Neural progenitor cell (in vitro differentiated cells): ENCODE measurements around the gene ZNF148. TPM values are rescaled to one million over a fixed set of nuclear protein-coding genes. Genes with fewer than 3 reads are reported as not detected.
A peak's percentile ranks its signal among the peaks of the same experiment; 100 is the strongest.
"Not testable (repeated sequence)": the region's sequence is repeated elsewhere in the genome, so short reads cannot be mapped to it uniquely, and the experiment has no call there.

Experiments used
- DNase-seq: peaks from one replicate; pipeline ENCODE4 v3.0.0-alpha.2; 2016; ENCODE audit warnings: low spot score
- H2AFZ ChIP-seq: fragments of 200-600 bp; sonication (generic); replicated peaks from 2 replicates; pipeline ENCODE4 v1.6.1; 2016; ENCODE audit warnings: antibody characterized with exemption
- H3F3A ChIP-seq: fragments of 200-600 bp; sonication (generic); 2 replicates; pipeline ENCODE4 v1.6.1; 2016; ENCODE audit warnings: antibody characterized with exemption, low read depth
- H3K27ac ChIP-seq: fragments of 200-600 bp; sonication (generic); 2 replicates; pipeline ENCODE4 v1.5.1; 2016; ENCODE audit warnings: mild to moderate bottlenecking
- H3K27me3 ChIP-seq: fragments of 200-600 bp; sonication (generic); 2 replicates; pipeline ENCODE4 v1.6.1; 2016; ENCODE audit warnings: mild to moderate bottlenecking, moderate library complexity
- H3K36me3 ChIP-seq: fragments of 200-600 bp; sonication (generic); 2 replicates; pipeline ENCODE4 v1.5.1; 2016
- H3K4me1 ChIP-seq: fragments of 200-600 bp; sonication (generic); 2 replicates; pipeline ENCODE4 v1.6.1; 2016; ENCODE audit warnings: mixed run types
- H3K4me2 ChIP-seq: fragments of 200-600 bp; sonication (generic); 2 replicates; pipeline ENCODE4 v1.6.1; 2016
- H3K4me3 ChIP-seq: fragments of 200-600 bp; sonication (generic); 2 replicates; pipeline ENCODE4 v1.5.1; 2016
- H3K79me2 ChIP-seq: fragments of 200-600 bp; sonication (generic); 2 replicates; pipeline ENCODE4 v1.6.1; 2016; ENCODE audit warnings: low read depth
- H3K9ac ChIP-seq: fragments of 200-600 bp; sonication (generic); 2 replicates; pipeline ENCODE4 v1.6.1; 2016
- H3K9me3 ChIP-seq: fragments of 200-600 bp; sonication (generic); 2 replicates; pipeline ENCODE4 v1.5.1; 2016; ENCODE audit warnings: low read depth
- H4K20me1 ChIP-seq: fragments of 200-600 bp; sonication (generic); 2 replicates; pipeline ENCODE4 v1.6.1; 2016; ENCODE audit warnings: low read depth
- H3K27ac Mint-ChIP-seq: 3 replicates; pipeline ENCODE4 v1.8.0; 2021; ENCODE audit warnings: mixed read lengths
- H3K27me3 Mint-ChIP-seq: 2 replicates; pipeline ENCODE4 v1.8.0; 2022; ENCODE audit warnings: low read depth, mild to moderate bottlenecking, inconsistent platforms, moderate library complexity, mixed read lengths; ENCODE audit not compliant: insufficient read depth
- H3K36me3 Mint-ChIP-seq: 3 replicates; pipeline ENCODE4 v1.8.0; 2021; ENCODE audit warnings: mixed read lengths
- H3K4me1 Mint-ChIP-seq: 3 replicates; pipeline ENCODE4 v1.8.0; 2021; ENCODE audit warnings: mixed read lengths
- H3K4me3 Mint-ChIP-seq: 3 replicates; pipeline ENCODE4 v1.8.0; 2021; ENCODE audit warnings: mild to moderate bottlenecking, moderate library complexity, mixed read lengths
- H3K9me3 Mint-ChIP-seq: 3 replicates; pipeline ENCODE4 v1.8.0; 2020; ENCODE audit warnings: mixed read lengths
- CTCF ChIP-seq: fragments of 200-600 bp; sonication (generic); IDR thresholded peaks from 2 replicates; pipeline ENCODE4 v1.5.1; 2017; ENCODE audit warnings: antibody characterized with exemption, mild to moderate bottlenecking
- EZH2 ChIP-seq: fragments of 200-600 bp; sonication (generic); IDR thresholded peaks from 2 replicates; pipeline ENCODE4 v1.6.1; 2017; ENCODE audit warnings: antibody characterized with exemption, mild to moderate bottlenecking, moderate library complexity
- EZH2phosphoT487 ChIP-seq: fragments of 200-600 bp; sonication (generic); IDR thresholded peaks from 2 replicates; pipeline ENCODE4 v1.6.1; 2017; ENCODE audit warnings: antibody characterized with exemption
- total RNA-seq: library from RNA; depleted of rRNA; stranded (reverse); fragments of >200 nt; gene quantifications from 2 replicates; pipeline ENCODE4 v1.2.3, GENCODE V29; 2015; ENCODE audit warnings: low replicate concordance

The ZNF148 gene
- total RNA-seq, 1 donor from 2014 or later, result 37.1 TPM

- no peak overlapping the region for H3K9ac ChIP-seq
- H3F3A ChIP-seq, result no peaks in the 10 kb centered on the region
- Mint-ChIP-seq H3K27me3 (peaks cover 3% of the 10 kb centered on the region), H3K36me3 (peaks cover 1% of the 10 kb centered on the region), H3K9me3 (no peaks in the 10 kb centered on the region), H3K27ac (no peak overlapping the region), H3K4me3 (no peak overlapping the region), H3K4me1 (peaks cover 3% of the 10 kb centered on the region)
- no peaks in the 10 kb centered on the region for H4K20me1 ChIP-seq
- H3K4me1 ChIP-seq, result no peaks in the 10 kb centered on the region
- H3K4me2 ChIP-seq, result no peak overlapping the region
- H3K27ac ChIP-seq, result no peak overlapping the region
- H2AFZ ChIP-seq, result no peak overlapping the region
- no peak overlapping the region for H3K4me3 ChIP-seq
- H3K27me3 ChIP-seq, result no peaks in the 10 kb centered on the region
- H3K9me3 ChIP-seq, result no peaks in the 10 kb centered on the region
- H3K36me3 ChIP-seq, result no peaks in the 10 kb centered on the region
- TF ChIP-seq CTCF (no peak), EZH2phosphoT487 (no peak), EZH2 (no peak)
- H3K79me2 ChIP-seq, result no peaks in the 10 kb centered on the region
- DNase-seq, result no peak
Measured at GRCh38 chr3:125395091-125395490, 20.0 kb upstream of the ZNF148 start.

- no peaks in the 10 kb centered on the region for H3K27me3 ChIP-seq
- no peak overlapping the region for H3K4me3 ChIP-seq
- no peaks in the 10 kb centered on the region for H3K9me3 Mint-ChIP-seq
- peak overlapping the region; percentile 37 for H2AFZ ChIP-seq
- H3K9ac ChIP-seq, result no peak overlapping the region
- H3K79me2 ChIP-seq, result no peaks in the 10 kb centered on the region
- H3K27me3 Mint-ChIP-seq, result peaks cover 3% of the 10 kb centered on the region
- H3K4me2 ChIP-seq, result no peak overlapping the region
- no peaks in the 10 kb centered on the region for H3K9me3 ChIP-seq
- H3K27ac ChIP-seq, result no peak overlapping the region
- H3F3A ChIP-seq, result peaks cover 6% of the 10 kb centered on the region
- H3K4me1 ChIP-seq, result peaks cover 3% of the 10 kb centered on the region
- H3K36me3 Mint-ChIP-seq, result peaks cover 1% of the 10 kb centered on the region
- TF ChIP-seq EZH2, result no peak
- no peak for TF ChIP-seq EZH2phosphoT487
- no peak for TF ChIP-seq CTCF
- H4K20me1 ChIP-seq, result no peaks in the 10 kb centered on the region
- no peak for DNase-seq
- H3K36me3 ChIP-seq, result no peaks in the 10 kb centered on the region
- no peak overlapping the region for H3K27ac Mint-ChIP-seq
- H3K4me3 Mint-ChIP-seq, result no peak overlapping the region
- peaks cover 2% of the 10 kb centered on the region for H3K4me1 Mint-ChIP-seq
Measured at GRCh38 chr3:125394406-125394805, 19.3 kb upstream of the ZNF148 start.

- Histone ChIP-seq H3K9ac (no peak overlapping the region), H3K79me2 (no peaks in the 10 kb centered on the region), H4K20me1 (no peaks in the 10 kb centered on the region), H3K27ac (no peak overlapping the region), H3K4me1 (peaks cover 24% of the 10 kb centered on the region), H3K4me2 (peak overlapping the region; percentile 27), H3F3A (peaks cover 25% of the 10 kb centered on the region), H3K36me3 (no peaks in the 10 kb centered on the region), H3K27me3 (no peaks in the 10 kb centered on the region), H2AFZ (no peak overlapping the region), H3K4me3 (no peak overlapping the region), H3K9me3 (no peaks in the 10 kb centered on the region)
- no peaks in the 10 kb centered on the region for H3K36me3 Mint-ChIP-seq
- no peak overlapping the region for H3K27ac Mint-ChIP-seq
- TF ChIP-seq EZH2phosphoT487 (no peak), EZH2 (no peak), CTCF (no peak)
- no peak overlapping the region for H3K4me3 Mint-ChIP-seq
- peaks cover 12% of the 10 kb centered on the region for H3K4me1 Mint-ChIP-seq
- DNase-seq, result no peak
- H3K9me3 Mint-ChIP-seq, result no peaks in the 10 kb centered on the region
- H3K27me3 Mint-ChIP-seq, result no peaks in the 10 kb centered on the region
Measured at GRCh38 chr3:125389282-125389681, 14.2 kb upstream of the ZNF148 start.

- H2AFZ ChIP-seq, DNase-seq, H3K27ac ChIP-seq, H3K9me3 Mint-ChIP-seq, H4K20me1 ChIP-seq, H3K27me3 ChIP-seq, H3K9ac ChIP-seq, H3K4me3 ChIP-seq, H3K27ac Mint-ChIP-seq, H3K36me3 Mint-ChIP-seq, H3K79me2 ChIP-seq, H3K9me3 ChIP-seq, H3K36me3 ChIP-seq, H3K4me2 ChIP-seq, H3K4me3 Mint-ChIP-seq, H3K27me3 Mint-ChIP-seq: not testable (repeated sequence)
- peaks cover 25% of the 10 kb centered on the region for H3F3A ChIP-seq
- peaks cover 12% of the 10 kb centered on the region for H3K4me1 Mint-ChIP-seq
- peaks cover 26% of the 10 kb centered on the region for H3K4me1 ChIP-seq
Measured at GRCh38 chr3:125388369-125388768, 13.2 kb upstream of the ZNF148 start.
